ENCODE measurements around the gene CHSY1.

The CHSY1 gene

DNA sequence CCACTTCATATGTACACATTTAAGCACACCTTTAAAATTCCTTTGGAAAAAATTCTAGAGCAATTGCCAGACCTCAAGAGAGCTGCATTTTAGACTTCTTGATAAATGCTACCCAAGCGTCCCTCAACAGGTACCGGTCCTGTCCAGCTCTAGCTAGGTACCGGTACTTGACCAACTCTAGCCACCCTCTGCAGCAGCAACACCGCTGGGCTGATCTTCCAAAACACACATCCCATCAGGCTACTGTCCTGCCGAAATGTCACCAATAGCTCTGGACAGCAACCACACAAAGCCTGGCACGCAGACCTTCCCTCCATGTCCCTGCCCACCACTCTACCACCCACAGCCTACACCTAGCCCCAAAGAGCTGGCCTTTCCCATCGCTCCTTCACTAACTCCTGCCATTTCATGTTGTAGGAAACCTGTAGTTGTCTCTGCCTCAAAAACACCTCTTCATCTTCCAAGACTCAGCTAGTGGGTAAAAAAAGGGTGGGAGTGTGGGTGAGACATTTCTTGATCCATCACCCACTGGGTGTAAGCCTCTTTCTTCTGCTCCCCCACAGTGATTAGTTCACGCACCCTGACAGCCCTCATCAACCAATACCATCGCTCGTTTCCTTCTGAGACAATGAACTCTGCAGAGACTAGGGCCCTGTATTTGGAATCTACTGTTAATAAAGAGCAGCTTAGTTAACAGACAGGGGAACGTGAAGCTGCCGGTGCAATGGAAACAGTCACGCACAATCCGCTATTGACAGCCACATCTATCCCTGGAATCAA, 6.8 kb downstream of the CHSY1 start:
- no peak overlapping the region for H2BK120ac ChIP-seq (ENCODE audit: low read depth, low read length)
- H3K27me3 ChIP-seq (ENCODE audit: control insufficient read depth in 3 of 3, insufficient read depth in 3 of 3, low read depth in 1 of 3, low read length in 3 of 3) = peaks cover 0 to 5% (median 0%) of the 10 kb centered on the region in 3 experiments
- no peak overlapping the region for H2AFZ ChIP-seq (ENCODE audit: low read length)
- no peak overlapping the region for H3K18ac ChIP-seq (ENCODE audit: low read length)
- H2BK15ac ChIP-seq (ENCODE audit: low read length) = no peak overlapping the region
- H2BK5ac ChIP-seq (ENCODE audit: low read length) = no peak overlapping the region
- DNase-seq (ENCODE audit: low spot score) = no peak
- peaks cover 15% of the 10 kb centered on the region for H3K79me1 ChIP-seq (ENCODE audit: low read depth, low read length)
- H2BK12ac ChIP-seq (ENCODE audit: low read length) = no peak overlapping the region
- H4K8ac ChIP-seq (ENCODE audit: low read depth, low read length) = no peak overlapping the region
- H3K9ac ChIP-seq (ENCODE audit: low read depth, low read length, poor library complexity) = no peak overlapping the region
- H3K4me1 ChIP-seq (ENCODE audit: control insufficient read depth in 2 of 2, insufficient read depth in 1 of 2, low read depth in 1 of 2, low read length in 2 of 2) = peaks cover 3 to 11% of the 10 kb centered on the region in 2 donors
- WGBS, 2 donors (ENCODE audit: extremely low coverage in 2 of 2, insufficient read length in 2 of 2, insufficient replicate concordance in 1 of 2) = no CpG with 5 or more reads among the region's 14 CpGs
- H4K91ac ChIP-seq (ENCODE audit: low read depth, low read length, poor library complexity) = no peak overlapping the region
- no peak overlapping the region for H3K4me3 ChIP-seq (ENCODE audit: low read length in 2 of 2)
- no peak overlapping the region for H3K23ac ChIP-seq (ENCODE audit: low read depth, low read length, poor library complexity)
- H2AK5ac ChIP-seq (ENCODE audit: low read depth, low read length) = no peak overlapping the region
- no peak overlapping the region for H3K4ac ChIP-seq (ENCODE audit: low read length)
- H3K27ac ChIP-seq (replicated peaks; ENCODE audit: low read length) = no peak overlapping the region
- no peak overlapping the region for H3K14ac ChIP-seq (ENCODE audit: low read length)
- H3K36me3 ChIP-seq (replicated peaks in 1 of 2; ENCODE audit: control insufficient read depth in 2 of 2, insufficient read depth in 2 of 2, low read length in 2 of 2) = peaks cover 5 to 68% of the 10 kb centered on the region in 2 donors
- H3K9me3 ChIP-seq (replicated peaks in 1 of 2; ENCODE audit: control insufficient read depth in 2 of 2, insufficient read depth in 1 of 2, low read depth in 1 of 2, low read length in 2 of 2) = no peaks in the 10 kb centered on the region
- no peak overlapping the region for H3K4me2 ChIP-seq (ENCODE audit: insufficient read depth, low read length, poor library complexity, severe bottlenecking)

DNA sequence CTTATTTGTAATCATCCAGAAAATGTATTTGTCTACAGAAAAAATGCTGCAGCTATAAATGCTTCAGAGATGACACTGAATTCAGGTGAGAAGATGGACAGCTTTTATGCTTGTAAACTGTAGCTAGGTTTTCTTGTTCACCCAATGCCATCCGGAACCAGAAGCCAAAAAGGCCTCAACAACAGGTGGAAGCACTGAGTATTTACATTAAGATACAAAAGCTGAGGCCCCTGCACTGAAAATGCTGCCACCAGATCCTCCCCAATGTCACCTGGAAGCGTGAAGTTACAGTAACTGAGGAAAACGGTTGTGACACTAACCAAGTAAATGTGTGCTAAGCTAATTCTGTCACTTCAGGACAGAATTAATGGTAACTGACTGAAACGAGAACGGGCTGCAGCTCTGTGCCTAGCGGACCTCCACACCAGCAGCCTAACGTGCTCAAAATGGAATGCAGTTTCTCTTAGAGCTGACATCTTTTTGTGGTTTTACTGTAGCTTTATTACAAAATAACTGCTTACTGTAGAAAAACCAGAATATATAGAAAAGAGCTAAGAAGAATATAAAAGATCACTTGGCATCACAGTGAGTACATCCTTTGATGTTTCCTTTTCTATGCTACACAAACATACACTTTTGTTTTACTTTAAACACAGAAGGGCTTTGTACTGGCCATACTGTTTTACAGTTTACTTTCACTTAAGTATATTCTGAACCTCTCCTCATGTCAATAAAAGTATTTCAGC, 7.6 kb downstream of the CHSY1 start:
- no peak for DNase-seq (ENCODE audit: low spot score)
- no peaks in the 10 kb centered on the region for H3K9me3 ChIP-seq (replicated peaks in 1 of 2; ENCODE audit: control insufficient read depth in 2 of 2, insufficient read depth in 1 of 2, low read depth in 1 of 2, low read length in 2 of 2)
- no peak overlapping the region for H3K9ac ChIP-seq (ENCODE audit: low read depth, low read length, poor library complexity)
- no peak overlapping the region for H3K27ac ChIP-seq (replicated peaks; ENCODE audit: low read length)
- no peak overlapping the region for H3K23ac ChIP-seq (ENCODE audit: low read depth, low read length, poor library complexity)
- H3K27me3 ChIP-seq (ENCODE audit: control insufficient read depth in 3 of 3, insufficient read depth in 3 of 3, low read depth in 1 of 3, low read length in 3 of 3) = peaks cover 0 to 5% (median 0%) of the 10 kb centered on the region in 3 experiments
- no peak overlapping the region for H3K4me2 ChIP-seq (ENCODE audit: insufficient read depth, low read length, poor library complexity, severe bottlenecking)
- H4K91ac ChIP-seq (ENCODE audit: low read depth, low read length, poor library complexity) = no peak overlapping the region
- H3K4me1 ChIP-seq (ENCODE audit: control insufficient read depth in 2 of 2, insufficient read depth in 1 of 2, low read depth in 1 of 2, low read length in 2 of 2) = peaks cover 0 to 7% of the 10 kb centered on the region in 2 donors
- H2BK5ac ChIP-seq (ENCODE audit: low read length) = no peak overlapping the region
- no peak overlapping the region for H3K18ac ChIP-seq (ENCODE audit: low read length)
- peaks cover 5 to 66% of the 10 kb centered on the region in 2 donors for H3K36me3 ChIP-seq (replicated peaks in 1 of 2; ENCODE audit: control insufficient read depth in 2 of 2, insufficient read depth in 2 of 2, low read length in 2 of 2)
- H2BK120ac ChIP-seq (ENCODE audit: low read depth, low read length) = no peak overlapping the region
- H2BK15ac ChIP-seq (ENCODE audit: low read length) = no peak overlapping the region
- no peak overlapping the region for H3K4me3 ChIP-seq (ENCODE audit: low read length in 2 of 2)
- WGBS, 2 donors (ENCODE audit: extremely low coverage in 2 of 2, insufficient read length in 2 of 2, insufficient replicate concordance in 1 of 2) = no CpG with 5 or more reads among the region's 7 CpGs
- H3K79me1 ChIP-seq (ENCODE audit: low read depth, low read length) = peaks cover 15% of the 10 kb centered on the region
- H2AFZ ChIP-seq (ENCODE audit: low read length) = no peak overlapping the region
- H2BK12ac ChIP-seq (ENCODE audit: low read length) = no peak overlapping the region
- no peak overlapping the region for H4K8ac ChIP-seq (ENCODE audit: low read depth, low read length)
- no peak overlapping the region for H3K4ac ChIP-seq (ENCODE audit: low read length)
- H2AK5ac ChIP-seq (ENCODE audit: low read depth, low read length) = no peak overlapping the region
- H3K14ac ChIP-seq (ENCODE audit: low read length) = no peak overlapping the region

DNA sequence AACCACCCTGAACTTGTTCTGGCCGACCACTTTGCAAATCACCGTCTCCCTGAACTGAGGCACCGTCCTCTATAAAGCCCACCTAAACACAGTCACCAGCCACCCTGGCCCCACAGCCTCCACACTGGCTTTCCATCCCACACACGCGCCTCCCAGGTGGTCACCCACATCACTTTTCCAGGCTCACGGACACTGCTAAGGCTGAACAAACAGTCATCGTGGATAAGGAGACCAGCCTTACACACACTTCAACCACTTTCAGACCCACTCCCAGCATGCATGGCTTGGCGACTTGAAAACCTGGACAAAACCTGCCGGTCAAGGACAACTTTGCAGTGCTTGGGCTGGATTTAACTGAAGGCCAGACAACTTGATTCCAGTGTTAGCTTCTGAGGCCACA, 8.4 kb downstream of the CHSY1 start:
- WGBS, 2 donors (ENCODE audit: extremely low coverage in 2 of 2, insufficient read length in 2 of 2, insufficient replicate concordance in 1 of 2) = no CpG with 5 or more reads among the region's 9 CpGs

GRCh38 chr15:101242999-101243336, 8.9 kb downstream of the CHSY1 start:
- Histone ChIP-seq H2AFZ (ENCODE audit: low read length) (no peak overlapping the region), H2AK5ac (ENCODE audit: low read depth, low read length) (no peak overlapping the region), H3K4me1 (ENCODE audit: control insufficient read depth in 2 of 2, insufficient read depth in 1 of 2, low read depth in 1 of 2, low read length in 2 of 2) (peaks cover 0 to 7% of the 10 kb centered on the region in 2 donors), H3K9ac (ENCODE audit: low read depth, low read length, poor library complexity) (no peak overlapping the region), H3K4me2 (ENCODE audit: insufficient read depth, low read length, poor library complexity, severe bottlenecking) (no peak overlapping the region), H4K91ac (ENCODE audit: low read depth, low read length, poor library complexity) (no peak overlapping the region), H3K36me3 (replicated peaks in 1 of 2; ENCODE audit: control insufficient read depth in 2 of 2, insufficient read depth in 2 of 2, low read length in 2 of 2) (peaks cover 3 to 58% of the 10 kb centered on the region in 2 donors), H2BK12ac (ENCODE audit: low read length) (no peak overlapping the region), H3K18ac (ENCODE audit: low read length) (no peak overlapping the region), H3K9me3 (replicated peaks in 1 of 2; ENCODE audit: control insufficient read depth in 2 of 2, insufficient read depth in 1 of 2, low read depth in 1 of 2, low read length in 2 of 2) (no peaks in the 10 kb centered on the region), H3K14ac (ENCODE audit: low read length) (no peak overlapping the region), H2BK15ac (ENCODE audit: low read length) (no peak overlapping the region), H4K8ac (ENCODE audit: low read depth, low read length) (no peak overlapping the region), H3K79me1 (ENCODE audit: low read depth, low read length) (peaks cover 15% of the 10 kb centered on the region), H3K4ac (ENCODE audit: low read length) (no peak overlapping the region), H3K23ac (ENCODE audit: low read depth, low read length, poor library complexity) (no peak overlapping the region), H3K4me3 (ENCODE audit: low read length in 2 of 2) (no peak overlapping the region), H3K27me3 (ENCODE audit: control insufficient read depth in 3 of 3, insufficient read depth in 3 of 3, low read depth in 1 of 3, low read length in 3 of 3) (peaks cover 0 to 5% (median 0%) of the 10 kb centered on the region in 3 experiments), H3K27ac (replicated peaks; ENCODE audit: low read length) (no peak overlapping the region), H2BK120ac (ENCODE audit: low read depth, low read length) (no peak overlapping the region), H2BK5ac (ENCODE audit: low read length) (no peak overlapping the region)
- no peak for DNase-seq (ENCODE audit: low spot score)
- no CpG with 5 or more reads among the region's 6 CpGs for WGBS, 2 donors (ENCODE audit: extremely low coverage in 2 of 2, insufficient read length in 2 of 2, insufficient replicate concordance in 1 of 2)

More for the DNA sequence above, 8.4 kb downstream of the CHSY1 start:
- Histone ChIP-seq H2BK15ac (ENCODE audit: low read length) (no peak overlapping the region), H2BK12ac (ENCODE audit: low read length) (no peak overlapping the region), H3K9ac (ENCODE audit: low read depth, low read length, poor library complexity) (no peak overlapping the region), H3K4ac (ENCODE audit: low read length) (no peak overlapping the region), H2AK5ac (ENCODE audit: low read depth, low read length) (no peak overlapping the region), H3K27me3 (ENCODE audit: control insufficient read depth in 3 of 3, insufficient read depth in 3 of 3, low read depth in 1 of 3, low read length in 3 of 3) (peaks cover 0 to 5% (median 0%) of the 10 kb centered on the region in 3 experiments), H3K4me3 (ENCODE audit: low read length in 2 of 2) (no peak overlapping the region), H2BK5ac (ENCODE audit: low read length) (no peak overlapping the region), H4K8ac (ENCODE audit: low read depth, low read length) (no peak overlapping the region), H3K27ac (replicated peaks; ENCODE audit: low read length) (no peak overlapping the region), H2BK120ac (ENCODE audit: low read depth, low read length) (no peak overlapping the region), H3K4me2 (ENCODE audit: insufficient read depth, low read length, poor library complexity, severe bottlenecking) (no peak overlapping the region), H3K4me1 (ENCODE audit: control insufficient read depth in 2 of 2, insufficient read depth in 1 of 2, low read depth in 1 of 2, low read length in 2 of 2) (peaks cover 0 to 7% of the 10 kb centered on the region in 2 donors), H3K14ac (ENCODE audit: low read length) (no peak overlapping the region), H3K9me3 (replicated peaks in 1 of 2; ENCODE audit: control insufficient read depth in 2 of 2, insufficient read depth in 1 of 2, low read depth in 1 of 2, low read length in 2 of 2) (no peaks in the 10 kb centered on the region), H2AFZ (ENCODE audit: low read length) (no peak overlapping the region), H3K23ac (ENCODE audit: low read depth, low read length, poor library complexity) (peak overlapping the region; percentile 32), H4K91ac (ENCODE audit: low read depth, low read length, poor library complexity) (no peak overlapping the region), H3K18ac (ENCODE audit: low read length) (no peak overlapping the region), H3K79me1 (ENCODE audit: low read depth, low read length) (peaks cover 15% of the 10 kb centered on the region), H3K36me3 (replicated peaks in 1 of 2; ENCODE audit: control insufficient read depth in 2 of 2, insufficient read depth in 2 of 2, low read length in 2 of 2) (peaks cover 5 to 63% of the 10 kb centered on the region in 2 donors)
- DNase-seq (ENCODE audit: low spot score) = no peak
